Esophagus squamous epithelium (tissue), 4 donors: ENCODE data around the gene MYH15.

Source experiments
- POLR2A ChIP-seq, 4 donors: fragments of 450-650 bp; IDR thresholded peaks; one replicate each; pipeline ENCODE4 v1.6.1; 2017; ENCODE audit warnings: antibody characterized with exemption in 4 of 4, mild to moderate bottlenecking in 4 of 4, moderate library complexity in 3 of 4
- TF ChIP-seq, protein P1 (sequence below), 6 experiments: fragments of 450-650 bp in 4 of 6; fragments of 200-600 bp in 2 of 6; sonication (generic) in 2 of 6; IDR thresholded peaks; one replicate each; pipeline ENCODE4 v1.5.1; 2016 to 2019; ENCODE audit warnings: antibody characterized with exemption in 6 of 6, mild to moderate bottlenecking in 4 of 6, moderate library complexity in 4 of 6

DNA sequence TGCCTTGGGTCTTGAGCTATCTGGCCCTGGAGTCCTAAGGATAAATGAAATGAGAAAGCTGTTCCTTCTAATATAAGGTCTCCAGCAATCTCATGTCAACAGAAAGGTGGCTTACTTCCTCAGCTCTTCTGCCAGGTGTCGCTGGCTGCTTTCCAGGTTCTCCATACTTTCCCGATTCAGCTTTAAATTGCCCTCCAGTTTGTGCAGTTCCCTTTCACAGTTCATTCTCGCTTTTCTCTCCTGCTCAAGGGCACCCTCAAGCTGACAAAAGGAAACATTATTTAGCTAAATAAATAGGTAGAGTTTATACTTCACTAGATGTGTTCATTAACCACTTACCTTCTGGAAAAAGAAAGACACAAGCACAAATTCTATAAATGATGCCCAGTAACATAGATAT lies 73.0 kb downstream of the MYH15 start:
- TF ChIP-seq, protein P1, sequence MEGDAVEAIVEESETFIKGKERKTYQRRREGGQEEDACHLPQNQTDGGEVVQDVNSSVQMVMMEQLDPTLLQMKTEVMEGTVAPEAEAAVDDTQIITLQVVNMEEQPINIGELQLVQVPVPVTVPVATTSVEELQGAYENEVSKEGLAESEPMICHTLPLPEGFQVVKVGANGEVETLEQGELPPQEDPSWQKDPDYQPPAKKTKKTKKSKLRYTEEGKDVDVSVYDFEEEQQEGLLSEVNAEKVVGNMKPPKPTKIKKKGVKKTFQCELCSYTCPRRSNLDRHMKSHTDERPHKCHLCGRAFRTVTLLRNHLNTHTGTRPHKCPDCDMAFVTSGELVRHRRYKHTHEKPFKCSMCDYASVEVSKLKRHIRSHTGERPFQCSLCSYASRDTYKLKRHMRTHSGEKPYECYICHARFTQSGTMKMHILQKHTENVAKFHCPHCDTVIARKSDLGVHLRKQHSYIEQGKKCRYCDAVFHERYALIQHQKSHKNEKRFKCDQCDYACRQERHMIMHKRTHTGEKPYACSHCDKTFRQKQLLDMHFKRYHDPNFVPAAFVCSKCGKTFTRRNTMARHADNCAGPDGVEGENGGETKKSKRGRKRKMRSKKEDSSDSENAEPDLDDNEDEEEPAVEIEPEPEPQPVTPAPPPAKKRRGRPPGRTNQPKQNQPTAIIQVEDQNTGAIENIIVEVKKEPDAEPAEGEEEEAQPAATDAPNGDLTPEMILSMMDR (IDR thresholded peaks at IDR 0.05) = peak in 1 of 6 experiments; percentile 8
- TF ChIP-seq POLR2A (IDR thresholded peaks at IDR 0.05) = no peak
